ENCODE data around the gene DNAAF5.

GRCh38 chr7:800692-801091 lies 74.2 kb downstream of the DNAAF5 start:
- TF ChIP-seq CTCF (conservative IDR thresholded peaks at IDR 0.05; ENCODE audit: low read depth, low read length): no peak
- no peak for TF ChIP-seq POLR2A (IDR thresholded peaks at IDR 0.05; ENCODE audit: low read depth, low read length)
- TF ChIP-seq CEBPB (IDR thresholded peaks at IDR 0.05; ENCODE audit: low read depth, low read length): no peak
- TF ChIP-seq FOS (IDR thresholded peaks at IDR 0.05; ENCODE audit: low read depth, low read length): no peak
- TF ChIP-seq USF2 (IDR thresholded peaks at IDR 0.05; ENCODE audit: low read depth, low read length): no peak
- TF ChIP-seq BHLHE40 (IDR thresholded peaks at IDR 0.05; ENCODE audit: low read depth, low read length): no peak
- no peak for TF ChIP-seq ELK1 (IDR thresholded peaks at IDR 0.05; ENCODE audit: borderline replicate concordance, low read depth, low read length)
- TF ChIP-seq SMC3 (IDR thresholded peaks at IDR 0.05; ENCODE audit: low read depth, low read length): no peak
- TF ChIP-seq MAZ (IDR thresholded peaks at IDR 0.05; ENCODE audit: borderline replicate concordance, low read depth, low read length): no peak
- TF ChIP-seq RCOR1 (IDR thresholded peaks at IDR 0.05; ENCODE audit: insufficient replicate concordance, low read length): no peak
- no peak for TF ChIP-seq RFX5 (IDR thresholded peaks at IDR 0.05; ENCODE audit: low read depth, low read length)
